D721Med (cell line): ENCODE measurements around the gene RHCG.

Experiments used
- DNase-seq: peaks from one replicate; pipeline ENCODE4 v3.0.0; 2011; ENCODE audit warnings: low spot score; ENCODE audit not compliant: insufficient read length
- FAIRE-seq: peaks from 2 replicates; lab custom pipeline; 2011; peaks lifted over from hg19 to GRCh38; lab: Jason Lieb, UNC
- TF ChIP-seq, protein P1 (sequence below): IDR thresholded peaks from 2 replicates; pipeline ENCODE4 v1.5.1; 2012; ENCODE audit warnings: mild to moderate bottlenecking, control low read depth; ENCODE audit not compliant: insufficient read depth; ENCODE audit errors: missing control alignments

The RHCG gene

GRCh38 chr15:89502867-89503595, 6.6 kb upstream of the RHCG start:
- FAIRE-seq (no peak), DNase-seq (no peak)
- TF ChIP-seq, protein P1, sequence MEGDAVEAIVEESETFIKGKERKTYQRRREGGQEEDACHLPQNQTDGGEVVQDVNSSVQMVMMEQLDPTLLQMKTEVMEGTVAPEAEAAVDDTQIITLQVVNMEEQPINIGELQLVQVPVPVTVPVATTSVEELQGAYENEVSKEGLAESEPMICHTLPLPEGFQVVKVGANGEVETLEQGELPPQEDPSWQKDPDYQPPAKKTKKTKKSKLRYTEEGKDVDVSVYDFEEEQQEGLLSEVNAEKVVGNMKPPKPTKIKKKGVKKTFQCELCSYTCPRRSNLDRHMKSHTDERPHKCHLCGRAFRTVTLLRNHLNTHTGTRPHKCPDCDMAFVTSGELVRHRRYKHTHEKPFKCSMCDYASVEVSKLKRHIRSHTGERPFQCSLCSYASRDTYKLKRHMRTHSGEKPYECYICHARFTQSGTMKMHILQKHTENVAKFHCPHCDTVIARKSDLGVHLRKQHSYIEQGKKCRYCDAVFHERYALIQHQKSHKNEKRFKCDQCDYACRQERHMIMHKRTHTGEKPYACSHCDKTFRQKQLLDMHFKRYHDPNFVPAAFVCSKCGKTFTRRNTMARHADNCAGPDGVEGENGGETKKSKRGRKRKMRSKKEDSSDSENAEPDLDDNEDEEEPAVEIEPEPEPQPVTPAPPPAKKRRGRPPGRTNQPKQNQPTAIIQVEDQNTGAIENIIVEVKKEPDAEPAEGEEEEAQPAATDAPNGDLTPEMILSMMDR = no peak

GRCh38 chr15:89501646-89502045, 5.3 kb upstream of the RHCG start:
- no peak for FAIRE-seq
- no peak for DNase-seq
- TF ChIP-seq, protein P1 = no peak

GRCh38 chr15:89500397-89501270, 4.3 kb upstream of the RHCG start:
- no peak for FAIRE-seq
- TF ChIP-seq, protein P1 = peak; percentile 3
- DNase-seq = no peak

DNA sequence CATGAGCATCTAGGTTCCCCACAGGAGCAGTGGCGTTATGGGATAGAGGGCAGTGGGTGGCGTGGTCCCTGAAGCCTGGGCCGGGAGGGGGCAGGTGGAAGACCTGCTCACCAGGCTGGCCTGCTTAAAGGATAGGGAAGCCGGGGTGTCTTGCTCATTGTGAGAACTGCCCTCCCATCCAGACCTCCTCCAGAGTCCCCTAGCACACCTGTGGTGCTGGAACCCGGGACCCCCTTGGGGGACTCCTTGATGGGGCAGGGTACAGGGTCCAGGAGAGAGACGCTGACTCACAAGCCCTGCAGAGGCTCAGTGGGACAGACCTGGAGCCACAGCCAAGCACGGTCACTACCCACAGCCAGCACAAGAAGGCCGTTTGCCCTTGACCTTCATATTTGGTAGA, 2.8 kb upstream of the RHCG start:
- TF ChIP-seq, protein P1 = no peak
- no peak for DNase-seq
- FAIRE-seq = no peak

GRCh38 chr15:89498574-89498906, 2.2 kb upstream of the RHCG start:
- no peak for DNase-seq
- TF ChIP-seq, protein P1 = no peak
- FAIRE-seq = no peak

- FAIRE-seq (no peak), DNase-seq (no peak)
- TF ChIP-seq, protein P1 = no peak
These were observed 848 bp upstream of the RHCG start for GRCh38 chr15:89497231-89497630.

DNA sequence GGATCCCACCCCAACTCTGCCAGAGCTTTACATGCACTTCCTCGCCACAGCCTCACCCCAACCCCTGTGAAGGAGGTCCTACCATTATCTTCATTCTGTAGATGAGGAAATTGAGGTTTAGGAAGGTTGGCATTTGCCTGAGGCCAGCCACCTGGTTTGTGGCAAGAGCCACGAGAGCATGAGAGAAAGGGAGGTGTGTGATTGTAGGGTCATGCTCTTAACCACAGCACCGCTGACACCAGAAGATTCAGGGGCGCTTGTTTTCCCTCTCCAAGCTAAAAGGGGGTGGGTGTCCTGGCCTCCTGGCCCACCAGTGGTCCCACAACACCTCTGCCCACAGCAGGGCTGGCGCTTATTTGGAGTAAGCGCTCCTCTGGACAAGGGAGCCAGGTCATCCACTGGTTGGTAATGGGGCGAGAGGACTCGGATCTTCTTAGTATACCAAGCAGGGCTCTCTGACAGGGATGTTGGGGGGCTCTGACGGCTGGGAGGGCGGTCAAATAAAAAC, 691 bp downstream of the RHCG start:
- no peak for FAIRE-seq

More for the DNA sequence above, 691 bp downstream of the RHCG start:
- no peak for DNase-seq
- TF ChIP-seq, protein P1 = no peak
